C4-2B (cell line): Measurements from ENCODE around the gene ETHE1.
"Not testable (repeated sequence)": the region's sequence is repeated elsewhere in the genome, so short reads cannot be mapped to it uniquely, and the experiment has no call there.

Experiments used
- H3K27ac ChIP-seq: fragments of 450-650 bp; 2 replicates; pipeline ENCODE4 v1.5.1; 2017
- ZFX ChIP-seq: fragments of 450-650 bp; IDR thresholded peaks from 2 replicates; pipeline ENCODE4 v1.6.1; 2017
- TF ChIP-seq, protein P1 (sequence below): fragments of 450-650 bp; conservative IDR thresholded peaks from 2 replicates; pipeline ENCODE4 v1.5.1; 2017; ENCODE audit warnings: mild to moderate bottlenecking

ETHE1 gene

GRCh38 chr19:43555185-43555770 lies 28.3 kb upstream of the ETHE1 start:
- TF ChIP-seq ZFX, result no peak
- TF ChIP-seq, protein P1, sequence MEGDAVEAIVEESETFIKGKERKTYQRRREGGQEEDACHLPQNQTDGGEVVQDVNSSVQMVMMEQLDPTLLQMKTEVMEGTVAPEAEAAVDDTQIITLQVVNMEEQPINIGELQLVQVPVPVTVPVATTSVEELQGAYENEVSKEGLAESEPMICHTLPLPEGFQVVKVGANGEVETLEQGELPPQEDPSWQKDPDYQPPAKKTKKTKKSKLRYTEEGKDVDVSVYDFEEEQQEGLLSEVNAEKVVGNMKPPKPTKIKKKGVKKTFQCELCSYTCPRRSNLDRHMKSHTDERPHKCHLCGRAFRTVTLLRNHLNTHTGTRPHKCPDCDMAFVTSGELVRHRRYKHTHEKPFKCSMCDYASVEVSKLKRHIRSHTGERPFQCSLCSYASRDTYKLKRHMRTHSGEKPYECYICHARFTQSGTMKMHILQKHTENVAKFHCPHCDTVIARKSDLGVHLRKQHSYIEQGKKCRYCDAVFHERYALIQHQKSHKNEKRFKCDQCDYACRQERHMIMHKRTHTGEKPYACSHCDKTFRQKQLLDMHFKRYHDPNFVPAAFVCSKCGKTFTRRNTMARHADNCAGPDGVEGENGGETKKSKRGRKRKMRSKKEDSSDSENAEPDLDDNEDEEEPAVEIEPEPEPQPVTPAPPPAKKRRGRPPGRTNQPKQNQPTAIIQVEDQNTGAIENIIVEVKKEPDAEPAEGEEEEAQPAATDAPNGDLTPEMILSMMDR, result peak; percentile 74
- H3K27ac ChIP-seq, result no peak overlapping the region

DNA sequence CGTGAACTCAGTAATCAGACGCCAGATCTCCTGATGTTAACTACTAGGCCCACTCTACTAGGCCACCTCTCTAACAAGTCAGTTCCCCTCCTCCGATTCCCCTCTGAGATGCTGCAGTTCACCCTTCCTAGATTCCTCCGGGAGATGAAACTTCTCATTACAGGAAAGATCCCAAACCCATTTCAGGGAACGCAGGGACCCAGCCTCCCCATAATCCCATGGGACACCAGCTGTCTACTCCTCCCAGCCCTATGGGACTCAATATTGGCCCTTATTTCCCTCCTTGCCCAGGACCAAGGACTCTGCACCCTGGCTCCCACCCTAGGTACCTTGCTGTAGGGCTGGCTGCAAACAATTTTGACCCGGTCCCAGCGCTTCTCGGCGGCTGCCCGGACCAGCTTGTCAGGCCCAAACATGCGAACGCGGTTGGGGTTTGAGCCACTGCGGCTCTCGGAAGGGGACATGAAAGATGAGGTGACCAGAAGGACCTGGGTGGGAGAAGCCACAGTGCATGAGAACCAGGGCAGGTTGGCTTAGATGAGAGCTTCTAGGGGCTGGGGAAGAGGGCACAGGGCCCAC lies 27.4 kb upstream of the ETHE1 start:
- H3K27ac ChIP-seq, result no peak overlapping the region
- TF ChIP-seq, protein P1, result no peak
- no peak for TF ChIP-seq ZFX

GRCh38 chr19:43553656-43554055 lies 26.7 kb upstream of the ETHE1 start:
- no peak overlapping the region for H3K27ac ChIP-seq
- TF ChIP-seq, protein P1, result no peak
- no peak for TF ChIP-seq ZFX

DNA sequence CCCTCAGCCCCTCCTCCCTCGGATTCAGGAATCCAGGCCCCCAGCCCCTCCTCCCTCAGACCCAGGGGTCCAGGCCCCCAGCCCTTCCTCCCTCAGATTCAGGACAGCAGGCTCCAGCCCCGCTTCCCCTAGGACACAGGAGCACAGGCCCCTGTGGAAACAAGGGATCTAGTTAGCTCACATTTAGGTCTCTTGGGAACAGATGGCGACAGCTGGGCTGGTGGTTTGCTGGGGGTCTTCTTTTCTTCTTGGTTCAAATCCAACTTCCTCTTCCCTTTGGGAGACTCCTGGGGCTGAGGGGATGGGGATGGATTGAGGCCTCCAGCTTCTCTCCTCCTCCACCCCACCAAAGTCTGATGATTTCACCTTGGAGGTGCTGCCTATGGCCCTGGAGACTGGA lies 25.6 kb upstream of the ETHE1 start:
- no peak for TF ChIP-seq ZFX
- TF ChIP-seq, protein P1, result no peak

GRCh38 chr19:43552198-43552450 lies 25.1 kb upstream of the ETHE1 start:
- no peak overlapping the region for H3K27ac ChIP-seq
- no peak for TF ChIP-seq ZFX
- TF ChIP-seq, protein P1, result no peak

More for the DNA sequence above, 25.6 kb upstream of the ETHE1 start:
- H3K27ac ChIP-seq, result no peak overlapping the region

GRCh38 chr19:43551399-43552197 lies 24.6 kb upstream of the ETHE1 start:
- H3K27ac ChIP-seq, result no peak overlapping the region

DNA sequence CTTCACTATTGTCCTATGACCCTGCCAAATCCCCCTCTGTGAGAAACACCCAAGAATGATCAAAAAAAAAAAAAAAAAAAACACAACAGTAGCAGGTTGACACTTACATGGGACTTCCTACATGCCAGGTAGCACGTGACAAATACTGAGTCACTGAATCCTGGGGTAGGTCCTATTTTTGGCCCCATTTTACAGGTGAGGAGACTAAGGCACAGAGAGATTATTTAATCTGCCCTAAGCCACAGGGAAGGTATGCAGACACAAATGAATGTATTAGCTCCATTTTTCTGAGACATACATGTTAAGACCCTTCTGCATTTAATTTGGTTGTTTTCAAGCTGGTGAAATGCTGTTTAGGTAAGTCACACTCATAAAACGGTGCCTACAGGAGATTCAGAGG lies 21.7 kb upstream of the ETHE1 start:
- TF ChIP-seq ZFX, result no peak
- TF ChIP-seq, protein P1, result no peak
- no peak overlapping the region for H3K27ac ChIP-seq

More at GRCh38 chr19:43551399-43552197, 24.6 kb upstream of the ETHE1 start:
- TF ChIP-seq, protein P1, result no peak
- TF ChIP-seq ZFX, result no peak

DNA sequence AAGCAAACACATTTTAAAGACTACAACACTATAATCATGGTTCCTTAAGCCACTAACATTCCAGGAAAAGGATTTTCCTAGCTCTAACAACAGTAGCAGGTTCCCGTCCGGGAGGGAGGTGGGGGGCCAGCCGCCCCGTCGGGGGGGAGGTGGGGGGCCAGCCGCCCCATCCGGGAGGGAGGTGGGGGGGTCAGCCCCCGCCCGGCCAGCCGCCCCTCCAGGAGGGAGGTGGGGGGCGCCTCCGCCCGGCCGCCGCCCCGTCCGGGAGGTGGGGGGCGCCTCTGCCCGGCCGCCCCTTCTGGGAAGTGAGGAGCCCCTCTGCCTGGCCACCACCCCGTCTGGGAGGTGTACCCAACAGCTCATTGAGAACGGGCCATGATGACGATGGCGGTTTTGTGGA lies 20.9 kb upstream of the ETHE1 start:
- not testable (repeated sequence) for H3K27ac ChIP-seq
